Keratinocyte (primary cell): ENCODE measurements around the gene NOP14. TPM values are rescaled to one million over a fixed set of nuclear protein-coding genes. Genes with fewer than 3 reads are reported as not detected.

Experiments
- DNase-seq: peaks from one replicate; pipeline ENCODE4 v3.0.0-alpha.2; 2011; ENCODE audit warnings: low read depth, missing footprints, low spot score
- FAIRE-seq: peaks from 2 replicates; lab custom pipeline; 2011; peaks lifted over from hg19 to GRCh38; lab: Jason Lieb, UNC
- H2AFZ ChIP-seq: 2 replicates; pipeline ENCODE4 v1.6.0; 2012; ENCODE audit warnings: low read length, control low read depth, inconsistent platforms; ENCODE audit not compliant: control insufficient read depth
- H3K27ac ChIP-seq: 2 replicates; pipeline ENCODE4 v1.5.1; 2011; ENCODE audit warnings: low read length; ENCODE audit not compliant: control insufficient read depth, insufficient read depth
- H3K27me3 ChIP-seq: 3 replicates; pipeline ENCODE4 v1.6.0; 2011; ENCODE audit warnings: low read length; ENCODE audit not compliant: control insufficient read depth, insufficient read depth; ENCODE audit errors: extremely low read depth
- H3K36me3 ChIP-seq, 2 experiments: 2 replicates in 1 of 2; 3 replicates in 1 of 2; pipeline ENCODE4 v1.5.1; 2011; ENCODE audit warnings: low read length in 2 of 2, mild to moderate bottlenecking in 1 of 2; ENCODE audit not compliant: control insufficient read depth in 2 of 2, insufficient read depth in 2 of 2; ENCODE audit errors: extremely low read depth in 1 of 2
- H3K4me1 ChIP-seq: 3 replicates; pipeline ENCODE4 v1.5.1; 2011; ENCODE audit warnings: low read length; ENCODE audit not compliant: control insufficient read depth, insufficient read depth; ENCODE audit errors: extremely low read depth
- H3K4me2 ChIP-seq: 3 replicates; pipeline ENCODE4 v1.6.0; 2011; ENCODE audit warnings: low read depth, low read length; ENCODE audit not compliant: control insufficient read depth, insufficient read depth; ENCODE audit errors: extremely low read depth
- H3K4me3 ChIP-seq, 3 experiments: fragments of 200-600 bp in 1 of 3; sonication (generic) in 1 of 3; 2 replicates in 2 of 3; 3 replicates in 1 of 3; pipeline ENCODE4 v1.5.1; 2011 to 2016; ENCODE audit warnings: low read length in 3 of 3, mild to moderate bottlenecking in 3 of 3, control low read depth in 2 of 3, inconsistent platforms in 1 of 3, low read depth in 1 of 3, mixed read lengths in 1 of 3, mixed run types in 1 of 3, moderate library complexity in 1 of 3; ENCODE audit not compliant: control insufficient read depth in 2 of 3, insufficient read depth in 2 of 3; ENCODE audit errors: extremely low read depth in 1 of 3
- H3K79me2 ChIP-seq: 2 replicates; pipeline ENCODE4 v1.6.0; 2012; ENCODE audit warnings: low read length; ENCODE audit not compliant: control insufficient read depth, insufficient read depth
- H3K9ac ChIP-seq: 3 replicates; pipeline ENCODE4 v1.6.0; 2011; ENCODE audit warnings: low read length; ENCODE audit not compliant: control insufficient read depth, insufficient read depth; ENCODE audit errors: extremely low read depth
- H3K9me1 ChIP-seq: 3 replicates; pipeline ENCODE4 v1.6.0; 2011; ENCODE audit warnings: low read length; ENCODE audit not compliant: control insufficient read depth, insufficient read depth; ENCODE audit errors: extremely low read depth
- H3K9me3 ChIP-seq: 2 replicates; pipeline ENCODE4 v1.5.1; 2012; ENCODE audit warnings: low read depth, low read length; ENCODE audit not compliant: control insufficient read depth
- H4K20me1 ChIP-seq: 3 replicates; pipeline ENCODE4 v1.6.0; 2011; ENCODE audit warnings: low read length; ENCODE audit not compliant: control insufficient read depth, insufficient read depth; ENCODE audit errors: extremely low read depth
- CTCF ChIP-seq, 3 experiments: IDR thresholded peaks in 1 of 3; conservative IDR thresholded peaks in 1 of 3; optimal IDR thresholded peaks in 1 of 3; 2 replicates in 2 of 3; 3 replicates in 1 of 3; pipeline versions ENCODE3 to v1.5.1; 2011; ENCODE audit warnings: low read length in 3 of 3, mild to moderate bottlenecking in 3 of 3, moderate library complexity in 2 of 3, control low read depth in 1 of 3, inconsistent platforms in 1 of 3; ENCODE audit not compliant: insufficient read depth in 2 of 3; ENCODE audit errors: extremely low read depth in 1 of 3
- EZH2 ChIP-seq: IDR thresholded peaks from one replicate; pipeline ENCODE4 v1.6.1; 2012; ENCODE audit warnings: inconsistent platforms, mild to moderate bottlenecking, low read length, moderate library complexity
- dilution Hi-C: fragments of 300-500 bp; cut with MboI; formaldehyde crosslinking; loops from one replicate; pipeline ENCODE4 v1.7.0; 2020; ENCODE audit warnings: low sequenced_read_pairs; ENCODE audit not compliant: extremely low pct_ligation_motif_present
- polyA plus RNA-seq, 5 experiments: library from polyadenylated mRNA; depleted of rRNA in 3 of 5; stranded (reverse) in 3 of 5; stranded (forward) in 1 of 5; unstranded in 1 of 5; fragments of >200 nt; gene quantifications; 1 replicate in 1 of 5; 2 replicates in 3 of 5; 3 replicates in 1 of 5; pipeline versions ENCODE4 v1.2.1 to v1.2.3, GENCODE V29; 2011 to 2012; ENCODE audit warnings: missing spikeins in 2 of 5, low read depth in 1 of 5, low replicate concordance in 1 of 5

Gene NOP14
- polyA plus RNA-seq, 1 donor (not counting 4 experiments of a cell fraction or from before 2014, with no cell fraction given): 21.8 TPM

GRCh38 chr4:2906218-2906617, 57.0 kb downstream of the NOP14 start:
- dilution Hi-C loops: no loop called here
- Histone ChIP-seq H3K9me1 (no peaks in the 10 kb centered on the region), H3K27me3 (no peaks in the 10 kb centered on the region), H2AFZ (no peak overlapping the region), H3K27ac (no peak overlapping the region), H4K20me1 (no peaks in the 10 kb centered on the region), H3K4me3 (no peak overlapping the region), H3K79me2 (no peaks in the 10 kb centered on the region), H3K9me3 (no peaks in the 10 kb centered on the region), H3K4me1 (no peaks in the 10 kb centered on the region), H3K4me2 (no peak overlapping the region), H3K36me3 (peaks cover 40 to 48% of the 10 kb centered on the region in 2 experiments), H3K9ac (no peak overlapping the region)
- TF ChIP-seq CTCF (optimal IDR thresholded peaks at IDR 0.05 in 1 of 3, IDR thresholded peaks at IDR 0.05 in 1 of 3, conservative IDR thresholded peaks at IDR 0.05 in 1 of 3; ENCODE audit: extremely low read depth in 1 of 3, insufficient read depth in 2 of 3, low read length in 3 of 3) (no peak), EZH2 (no peak)
- FAIRE-seq (no peak), DNase-seq (no peak)

GRCh38 chr4:2905544-2905943, 57.7 kb downstream of the NOP14 start:
- Histone ChIP-seq H3K9me1 (no peaks in the 10 kb centered on the region), H3K27ac (no peak overlapping the region), H2AFZ (no peak overlapping the region), H3K36me3 (peaks cover 35 to 46% of the 10 kb centered on the region in 2 experiments), H3K4me1 (no peaks in the 10 kb centered on the region), H4K20me1 (no peaks in the 10 kb centered on the region), H3K4me2 (no peak overlapping the region), H3K9ac (no peak overlapping the region), H3K79me2 (no peaks in the 10 kb centered on the region), H3K9me3 (no peaks in the 10 kb centered on the region), H3K4me3 (no peak overlapping the region), H3K27me3 (no peaks in the 10 kb centered on the region)
- TF ChIP-seq EZH2: no peak
- no peak for TF ChIP-seq CTCF (optimal IDR thresholded peaks at IDR 0.05 in 1 of 3, IDR thresholded peaks at IDR 0.05 in 1 of 3, conservative IDR thresholded peaks at IDR 0.05 in 1 of 3; ENCODE audit: extremely low read depth in 1 of 3, insufficient read depth in 2 of 3, low read length in 3 of 3)
- FAIRE-seq: no peak
- no peak for DNase-seq
- dilution Hi-C loops: no loop called here
